Measurements from ENCODE around the gene SCARB1.

The SCARB1 gene

DNA sequence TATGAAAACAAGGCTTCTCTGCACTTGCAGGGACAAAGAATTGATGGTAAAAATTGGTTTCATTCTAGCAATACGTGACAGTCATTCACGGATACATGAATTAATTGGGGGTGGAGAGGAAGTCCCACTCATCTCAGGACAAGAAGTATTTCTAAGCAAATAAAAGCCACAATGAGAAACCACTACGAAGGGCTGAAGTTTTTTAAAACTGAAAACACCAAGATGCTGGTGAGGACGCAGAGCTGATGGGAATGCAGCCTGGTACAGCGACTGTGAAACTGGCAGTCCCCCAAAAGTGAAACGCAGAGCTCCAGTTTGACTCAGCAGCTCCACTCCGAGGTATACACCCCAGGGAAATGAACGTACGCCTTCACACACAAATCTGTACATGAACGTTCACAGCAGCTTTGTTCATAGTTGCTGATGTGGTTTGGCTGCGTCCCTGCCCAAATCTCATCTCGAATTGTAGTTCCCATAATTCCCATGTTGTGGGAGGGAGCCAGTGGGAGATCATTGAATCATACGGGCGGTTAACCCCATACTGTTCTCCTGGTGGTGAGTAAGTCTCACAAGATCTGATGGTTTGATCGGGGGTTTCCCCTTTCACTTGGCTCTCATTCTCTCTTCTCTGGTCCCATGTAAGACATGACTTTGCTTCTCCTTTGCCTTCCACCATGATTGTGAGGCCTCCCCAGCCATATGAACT, 89.0 kb downstream of the SCARB1 start:
- Histone ChIP-seq H3K9me3 (ENCODE audit: control insufficient read depth, low read length) (no peaks in the 10 kb centered on the region), H3K27me3 (ENCODE audit: control insufficient read depth, insufficient read depth, low read length, poor library complexity, severe bottlenecking) (no peaks in the 10 kb centered on the region), H3K4me3 (ENCODE audit: insufficient read depth, low read depth, low read length) (no peak overlapping the region), H3K27ac (ENCODE audit: insufficient read depth, low read depth, low read length, poor library complexity, severe bottlenecking) (no peak overlapping the region), H3K4me1 (ENCODE audit: control insufficient read depth, insufficient read depth, low read length) (no peaks in the 10 kb centered on the region), H3K36me3 (ENCODE audit: control insufficient read depth, insufficient read depth, low read length) (no peaks in the 10 kb centered on the region)
- 93 to 94% methylated on average over 15 of the region's 15 CpGs for WGBS, 2 experiments

DNA sequence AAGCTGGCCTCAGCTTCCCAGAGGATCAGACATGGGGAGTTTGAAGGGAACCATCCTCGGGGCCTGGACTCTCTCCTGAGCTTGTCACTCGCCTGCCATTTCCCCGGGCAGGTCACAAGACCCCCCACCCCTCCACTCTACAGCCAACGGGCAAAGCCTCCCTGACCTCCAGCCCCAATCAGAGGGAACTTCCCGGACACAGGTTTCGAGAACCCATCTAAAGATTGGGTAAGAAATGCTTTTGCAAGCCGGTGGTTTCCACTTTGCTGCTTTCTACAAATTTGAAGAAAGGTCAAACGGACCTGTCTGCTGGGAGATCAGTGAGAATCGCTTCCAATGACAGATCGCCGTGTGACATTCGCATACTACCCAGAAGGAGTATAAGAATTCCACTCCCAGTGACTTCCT, 89.6 kb downstream of the SCARB1 start:
- 82 to 85% methylated on average over 12 of the region's 12 CpGs for WGBS, 2 experiments
- Histone ChIP-seq H3K36me3 (ENCODE audit: control insufficient read depth, insufficient read depth, low read length) (no peaks in the 10 kb centered on the region), H3K27me3 (ENCODE audit: control insufficient read depth, insufficient read depth, low read length, poor library complexity, severe bottlenecking) (no peaks in the 10 kb centered on the region), H3K4me3 (ENCODE audit: insufficient read depth, low read depth, low read length) (no peak overlapping the region), H3K27ac (ENCODE audit: insufficient read depth, low read depth, low read length, poor library complexity, severe bottlenecking) (no peak overlapping the region), H3K9me3 (ENCODE audit: control insufficient read depth, low read length) (no peaks in the 10 kb centered on the region), H3K4me1 (ENCODE audit: control insufficient read depth, insufficient read depth, low read length) (no peaks in the 10 kb centered on the region)

GRCh38 chr12:124772289-124773170, 91.1 kb downstream of the SCARB1 start:
- Histone ChIP-seq H3K4me3 (ENCODE audit: insufficient read depth, low read depth, low read length) (no peak overlapping the region), H3K4me1 (ENCODE audit: control insufficient read depth, insufficient read depth, low read length) (no peaks in the 10 kb centered on the region), H3K27me3 (ENCODE audit: control insufficient read depth, insufficient read depth, low read length, poor library complexity, severe bottlenecking) (no peaks in the 10 kb centered on the region), H3K27ac (ENCODE audit: insufficient read depth, low read depth, low read length, poor library complexity, severe bottlenecking) (no peak overlapping the region), H3K9me3 (ENCODE audit: control insufficient read depth, low read length) (no peaks in the 10 kb centered on the region), H3K36me3 (ENCODE audit: control insufficient read depth, insufficient read depth, low read length) (no peaks in the 10 kb centered on the region)
- WGBS, 2 experiments: 80 to 82% methylated on average over 25 to 26 of the region's 26 CpGs

DNA sequence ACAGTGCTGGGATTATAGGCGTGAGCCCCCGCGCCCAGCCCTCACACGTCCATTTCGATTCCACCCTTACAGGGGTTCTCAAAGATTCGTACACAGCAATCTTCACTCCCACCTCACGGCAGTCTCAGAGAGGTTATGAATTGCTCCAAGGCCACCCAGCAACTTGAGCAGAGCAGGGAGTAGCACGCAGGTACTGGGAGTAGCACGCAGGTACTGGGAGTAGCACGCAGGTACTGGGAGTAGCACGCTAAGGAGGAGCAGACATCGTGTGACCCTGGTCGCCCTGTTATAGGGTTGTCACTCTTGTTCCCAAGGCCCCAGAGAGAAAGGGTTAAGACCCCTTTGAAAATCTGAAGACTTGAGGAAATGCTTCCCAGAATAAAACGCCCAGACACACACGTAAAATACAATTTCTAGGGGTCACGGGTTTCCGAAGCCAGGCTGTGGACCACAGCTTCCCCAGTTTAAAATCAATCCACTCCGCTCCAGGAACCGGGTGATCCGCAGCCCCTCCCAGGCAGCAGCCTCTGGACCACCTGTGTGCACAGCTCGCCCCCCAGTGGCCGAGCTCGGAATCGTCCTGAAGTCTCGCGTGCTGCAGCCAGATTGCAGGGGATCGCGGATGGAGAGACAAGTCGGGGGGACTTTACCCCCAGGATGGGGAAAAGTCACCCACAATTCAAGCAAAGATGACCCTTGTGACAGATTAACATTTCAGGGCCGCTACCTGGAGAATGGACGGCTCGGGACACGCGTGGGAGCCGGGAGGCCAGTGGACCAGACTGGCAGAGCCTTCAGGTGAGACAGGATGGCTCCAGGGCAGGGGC, 92.0 kb downstream of the SCARB1 start:
- Histone ChIP-seq H3K4me1 (ENCODE audit: control insufficient read depth, insufficient read depth, low read length) (no peaks in the 10 kb centered on the region), H3K27me3 (ENCODE audit: control insufficient read depth, insufficient read depth, low read length, poor library complexity, severe bottlenecking) (no peaks in the 10 kb centered on the region), H3K36me3 (ENCODE audit: control insufficient read depth, insufficient read depth, low read length) (no peaks in the 10 kb centered on the region), H3K27ac (ENCODE audit: insufficient read depth, low read depth, low read length, poor library complexity, severe bottlenecking) (no peak overlapping the region), H3K4me3 (ENCODE audit: insufficient read depth, low read depth, low read length) (no peak overlapping the region), H3K9me3 (ENCODE audit: control insufficient read depth, low read length) (no peaks in the 10 kb centered on the region)
- WGBS, 2 experiments: 37 to 38% methylated on average over 35 of the region's 35 CpGs

GRCh38 chr12:124770728-124771127, 92.9 kb downstream of the SCARB1 start:
- no peak overlapping the region for H3K27ac ChIP-seq (ENCODE audit: insufficient read depth, low read depth, low read length, poor library complexity, severe bottlenecking)
- no peak overlapping the region for H3K4me3 ChIP-seq (ENCODE audit: insufficient read depth, low read depth, low read length)
- no peaks in the 10 kb centered on the region for H3K9me3 ChIP-seq (ENCODE audit: control insufficient read depth, low read length)
- 94 to 97% methylated on average over 5 of the region's 5 CpGs for WGBS, 2 experiments
- no peaks in the 10 kb centered on the region for H3K27me3 ChIP-seq (ENCODE audit: control insufficient read depth, insufficient read depth, low read length, poor library complexity, severe bottlenecking)
- H3K36me3 ChIP-seq (ENCODE audit: control insufficient read depth, insufficient read depth, low read length): no peaks in the 10 kb centered on the region
- H3K4me1 ChIP-seq (ENCODE audit: control insufficient read depth, insufficient read depth, low read length): no peaks in the 10 kb centered on the region

DNA sequence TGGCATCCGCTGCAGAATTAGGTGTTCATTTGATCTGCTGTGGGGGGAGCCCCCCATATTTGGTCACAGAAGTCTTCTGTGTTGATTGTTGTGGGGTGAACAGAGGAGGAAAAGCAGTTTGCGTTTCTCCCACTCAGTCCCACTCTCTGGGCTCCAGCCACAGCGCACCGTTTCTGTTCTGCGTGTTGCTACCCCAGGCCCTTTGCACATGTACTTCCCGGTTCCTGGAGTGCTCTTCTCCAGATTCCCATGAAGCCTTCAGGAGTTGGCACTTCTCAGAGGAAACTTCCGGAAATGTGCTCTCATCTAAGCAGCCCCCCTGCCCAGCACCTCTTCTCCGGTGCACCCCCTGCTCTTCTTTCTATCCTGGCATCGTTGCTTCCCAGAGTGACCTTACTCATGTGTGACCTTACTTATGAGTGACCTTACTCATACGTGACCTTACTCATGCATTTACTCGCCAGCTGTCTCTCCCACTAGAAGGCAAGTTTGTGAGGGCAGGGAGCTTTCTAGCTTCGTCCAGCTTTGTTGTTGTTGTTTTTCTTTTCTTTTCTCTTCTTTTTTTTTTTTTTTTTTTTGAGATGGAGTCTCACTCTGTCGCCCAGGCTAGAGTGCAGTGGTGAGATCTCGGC, 93.7 kb downstream of the SCARB1 start:
- H3K27ac ChIP-seq (ENCODE audit: insufficient read depth, low read depth, low read length, poor library complexity, severe bottlenecking): no peak overlapping the region
- H3K4me3 ChIP-seq (ENCODE audit: insufficient read depth, low read depth, low read length): no peak overlapping the region
- H3K27me3 ChIP-seq (ENCODE audit: control insufficient read depth, insufficient read depth, low read length, poor library complexity, severe bottlenecking): no peaks in the 10 kb centered on the region
- no peaks in the 10 kb centered on the region for H3K4me1 ChIP-seq (ENCODE audit: control insufficient read depth, insufficient read depth, low read length)
- H3K9me3 ChIP-seq (ENCODE audit: control insufficient read depth, low read length): no peaks in the 10 kb centered on the region
- no peaks in the 10 kb centered on the region for H3K36me3 ChIP-seq (ENCODE audit: control insufficient read depth, insufficient read depth, low read length)
- 90 to 91% methylated on average over 14 of the region's 14 CpGs for WGBS, 2 experiments

DNA sequence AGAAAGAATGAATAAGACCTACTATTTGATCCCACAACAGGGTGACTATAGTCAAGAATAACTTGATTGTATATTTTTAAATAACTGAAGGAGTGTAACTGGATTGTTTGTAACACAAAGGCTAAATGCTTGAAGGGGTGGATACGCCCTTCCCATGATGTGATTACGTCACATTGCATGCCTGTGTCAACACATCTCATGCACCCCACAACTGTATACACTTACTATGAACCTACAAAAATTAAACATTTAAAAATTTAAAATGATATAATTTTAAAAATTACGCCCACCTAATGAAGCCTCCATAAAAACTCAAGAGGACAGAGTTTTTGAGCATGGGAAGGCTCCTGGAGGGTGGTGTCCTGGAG, 94.5 kb downstream of the SCARB1 start:
- Histone ChIP-seq H3K4me1 (ENCODE audit: control insufficient read depth, insufficient read depth, low read length) (no peaks in the 10 kb centered on the region), H3K9me3 (ENCODE audit: control insufficient read depth, low read length) (peaks cover 5% of the 10 kb centered on the region), H3K36me3 (ENCODE audit: control insufficient read depth, insufficient read depth, low read length) (no peaks in the 10 kb centered on the region), H3K27ac (ENCODE audit: insufficient read depth, low read depth, low read length, poor library complexity, severe bottlenecking) (no peak overlapping the region), H3K4me3 (ENCODE audit: insufficient read depth, low read depth, low read length) (no peak overlapping the region), H3K27me3 (ENCODE audit: control insufficient read depth, insufficient read depth, low read length, poor library complexity, severe bottlenecking) (no peaks in the 10 kb centered on the region)
- 86 to 94% methylated on average over 3 of the region's 3 CpGs for WGBS, 2 experiments

DNA sequence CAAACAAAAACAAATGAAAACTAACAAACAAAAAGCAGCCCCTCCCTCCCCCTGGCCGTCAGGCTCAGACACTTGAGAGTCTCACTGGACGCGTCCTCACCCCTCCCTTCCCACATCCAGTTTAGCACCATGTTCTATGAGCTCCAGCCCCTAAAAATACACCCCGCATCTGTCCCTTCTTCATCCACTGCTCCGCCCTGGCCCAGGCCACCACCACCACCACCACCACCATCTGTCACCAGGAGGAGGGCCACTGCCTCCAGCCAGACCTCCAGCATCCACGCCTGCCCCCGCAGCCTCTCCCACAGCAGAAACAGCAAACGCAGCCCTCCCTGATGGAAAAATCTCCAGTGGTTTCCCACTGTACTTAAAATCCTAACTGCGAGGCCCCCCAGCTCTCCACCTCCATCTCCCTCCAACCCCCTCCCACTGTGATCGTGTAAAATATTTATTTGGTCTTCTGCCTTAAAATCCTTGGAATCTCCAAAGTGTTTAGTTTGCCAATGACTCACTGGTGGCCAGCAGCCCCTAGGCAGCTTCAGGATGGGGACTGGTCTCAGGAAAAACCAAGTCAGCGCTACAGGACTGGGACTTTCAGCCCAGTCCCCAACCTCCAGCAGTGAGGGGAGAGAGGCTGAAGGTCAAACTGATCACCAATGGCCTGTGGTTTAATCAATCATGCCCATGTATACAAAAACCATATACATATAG, 95.1 kb downstream of the SCARB1 start:
- Histone ChIP-seq H3K27me3 (ENCODE audit: control insufficient read depth, insufficient read depth, low read length, poor library complexity, severe bottlenecking) (no peaks in the 10 kb centered on the region), H3K9me3 (ENCODE audit: control insufficient read depth, low read length) (peaks cover 5% of the 10 kb centered on the region), H3K36me3 (ENCODE audit: control insufficient read depth, insufficient read depth, low read length) (no peaks in the 10 kb centered on the region), H3K4me3 (ENCODE audit: insufficient read depth, low read depth, low read length) (no peak overlapping the region), H3K27ac (ENCODE audit: insufficient read depth, low read depth, low read length, poor library complexity, severe bottlenecking) (no peak overlapping the region), H3K4me1 (ENCODE audit: control insufficient read depth, insufficient read depth, low read length) (no peaks in the 10 kb centered on the region)
- WGBS, 2 experiments: 84 to 86% methylated on average over 11 of the region's 11 CpGs

DNA sequence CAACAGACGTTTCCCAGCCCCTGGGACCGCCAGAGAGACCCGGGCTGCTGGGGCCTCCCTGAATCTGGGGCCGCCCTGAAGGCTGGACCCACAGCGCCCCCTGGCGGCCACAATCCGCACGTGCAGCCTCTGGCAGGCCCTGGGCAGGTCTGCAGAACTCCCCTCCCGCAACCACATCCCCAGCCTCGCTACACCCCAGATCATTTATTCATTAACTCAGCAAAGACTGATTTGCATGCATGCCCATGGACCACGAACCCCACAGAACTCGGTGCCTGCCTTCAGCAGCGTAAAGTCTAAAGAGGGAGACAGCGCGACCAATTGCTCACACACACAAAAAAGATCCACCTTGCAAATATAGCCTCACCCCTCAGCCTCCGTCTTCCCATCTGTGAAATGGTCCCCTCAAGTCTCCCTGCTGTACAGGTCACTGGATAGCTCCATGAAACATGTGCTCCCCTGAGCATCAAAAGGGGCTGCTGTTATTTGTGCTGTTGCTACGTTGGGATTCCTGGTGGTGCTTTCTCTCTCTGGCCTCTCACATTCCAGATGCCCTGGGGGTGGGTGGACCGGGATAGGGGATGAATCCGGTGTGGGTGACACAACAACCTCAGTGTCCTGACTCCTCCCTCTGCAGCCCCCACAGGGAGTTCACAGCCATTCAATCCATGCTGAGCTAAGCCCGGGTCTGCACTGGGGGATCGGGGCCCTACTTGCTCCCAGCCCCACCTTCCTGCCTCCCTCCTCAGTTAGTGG, 96.4 kb downstream of the SCARB1 start:
- Histone ChIP-seq H3K4me3 (ENCODE audit: insufficient read depth, low read depth, low read length) (no peak overlapping the region), H3K36me3 (ENCODE audit: control insufficient read depth, insufficient read depth, low read length) (no peaks in the 10 kb centered on the region), H3K27ac (ENCODE audit: insufficient read depth, low read depth, low read length, poor library complexity, severe bottlenecking) (no peak overlapping the region), H3K4me1 (ENCODE audit: control insufficient read depth, insufficient read depth, low read length) (no peaks in the 10 kb centered on the region), H3K27me3 (ENCODE audit: control insufficient read depth, insufficient read depth, low read length, poor library complexity, severe bottlenecking) (no peaks in the 10 kb centered on the region), H3K9me3 (ENCODE audit: control insufficient read depth, low read length) (peaks cover 5% of the 10 kb centered on the region)
- WGBS, 2 experiments: 35 to 37% methylated on average over 21 of the region's 21 CpGs
